Hepatocyte (in vitro differentiated cells): ENCODE results near the gene PRKAR1A.

ENCODE experiments used
- EZH2phosphoT487 ChIP-seq: fragments of 200-600 bp; sonication (generic); IDR thresholded peaks from one replicate; pipeline ENCODE4 v1.6.1; 2018; ENCODE audit warnings: antibody characterized with exemption, mild to moderate bottlenecking, low read depth, moderate library complexity; ENCODE audit not compliant: unreplicated experiment, severe bottlenecking
- TF ChIP-seq, protein P1 (sequence below): fragments of 200-600 bp; sonication (generic); IDR thresholded peaks from 2 replicates; pipeline ENCODE4 v1.5.1; 2016; ENCODE audit warnings: antibody characterized with exemption, mild to moderate bottlenecking; ENCODE audit not compliant: poor library complexity

DNA sequence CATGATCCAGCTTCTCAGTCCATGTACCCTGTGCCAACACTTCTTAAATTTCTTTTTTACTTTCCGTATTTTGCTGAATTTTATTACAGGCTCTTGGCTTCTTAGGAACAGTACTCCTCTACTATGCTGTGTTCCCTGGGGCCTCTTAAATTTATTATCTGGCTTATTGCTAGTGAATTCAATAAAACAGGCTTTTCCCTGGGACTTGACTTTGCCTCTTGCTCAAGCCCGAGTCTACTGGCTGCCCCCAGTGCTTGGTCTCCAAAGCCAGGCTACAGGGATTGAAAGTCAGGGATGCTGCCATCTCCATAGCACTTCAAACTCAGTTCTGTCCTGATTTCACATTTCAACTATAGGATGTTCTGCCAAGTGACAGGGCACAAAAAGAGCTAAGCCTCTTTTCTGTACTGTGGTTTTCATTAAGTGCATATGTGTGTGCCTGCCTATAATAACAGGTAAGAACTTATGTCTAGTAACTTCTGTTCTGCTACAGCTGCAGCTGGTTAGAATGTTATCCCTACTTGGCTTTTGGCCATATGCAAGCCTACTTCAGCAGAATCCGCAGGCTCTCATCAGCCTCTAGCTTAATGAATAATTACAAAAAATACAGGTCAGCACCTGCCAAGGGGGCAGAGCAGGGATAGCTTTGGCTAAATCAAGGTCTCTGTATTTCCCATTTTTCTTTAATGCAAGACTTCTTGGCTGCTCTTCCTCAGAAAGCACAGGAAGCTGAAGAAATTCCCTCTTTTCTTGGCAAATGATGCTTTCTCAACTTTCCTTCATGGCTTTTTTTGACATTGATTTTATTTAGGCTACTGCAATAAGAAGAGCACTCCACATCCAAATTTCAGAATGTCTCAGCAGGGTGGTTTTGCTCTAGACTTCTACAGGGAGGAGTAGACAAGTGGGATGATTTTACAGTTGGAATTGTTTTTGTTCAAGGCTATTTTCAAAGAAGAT lies 80.7 kb downstream of the PRKAR1A start:
- TF ChIP-seq, protein P1, sequence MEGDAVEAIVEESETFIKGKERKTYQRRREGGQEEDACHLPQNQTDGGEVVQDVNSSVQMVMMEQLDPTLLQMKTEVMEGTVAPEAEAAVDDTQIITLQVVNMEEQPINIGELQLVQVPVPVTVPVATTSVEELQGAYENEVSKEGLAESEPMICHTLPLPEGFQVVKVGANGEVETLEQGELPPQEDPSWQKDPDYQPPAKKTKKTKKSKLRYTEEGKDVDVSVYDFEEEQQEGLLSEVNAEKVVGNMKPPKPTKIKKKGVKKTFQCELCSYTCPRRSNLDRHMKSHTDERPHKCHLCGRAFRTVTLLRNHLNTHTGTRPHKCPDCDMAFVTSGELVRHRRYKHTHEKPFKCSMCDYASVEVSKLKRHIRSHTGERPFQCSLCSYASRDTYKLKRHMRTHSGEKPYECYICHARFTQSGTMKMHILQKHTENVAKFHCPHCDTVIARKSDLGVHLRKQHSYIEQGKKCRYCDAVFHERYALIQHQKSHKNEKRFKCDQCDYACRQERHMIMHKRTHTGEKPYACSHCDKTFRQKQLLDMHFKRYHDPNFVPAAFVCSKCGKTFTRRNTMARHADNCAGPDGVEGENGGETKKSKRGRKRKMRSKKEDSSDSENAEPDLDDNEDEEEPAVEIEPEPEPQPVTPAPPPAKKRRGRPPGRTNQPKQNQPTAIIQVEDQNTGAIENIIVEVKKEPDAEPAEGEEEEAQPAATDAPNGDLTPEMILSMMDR, result no peak
- TF ChIP-seq EZH2phosphoT487, result no peak
